HepG2 (cell line): Measurements from ENCODE around the gene DDX19B. TPM values are rescaled to one million over a fixed set of nuclear protein-coding genes. Genes with fewer than 3 reads are reported as not detected.

Experiments
- ATRX ChIP-seq: sonication (generic); formaldehyde crosslinking; IDR thresholded peaks from 2 replicates; pipeline ENCODE4 v1.4.0; 2020; ENCODE audit warnings: missing genetic modification reagents, borderline replicate concordance
- EP300 ChIP-seq, 3 experiments: sonication (generic) in 1 of 3; formaldehyde crosslinking in 1 of 3; IDR thresholded peaks; 2 replicates each; pipeline versions ENCODE4 v1.5.1 to v1.6.1; 2011 to 2020; ENCODE audit warnings: low read depth in 2 of 3, low read length in 2 of 3, borderline replicate concordance in 1 of 3, improper control_type of control experiment in 1 of 3, mild to moderate bottlenecking in 1 of 3, missing genetic modification reagents in 1 of 3, moderate library complexity in 1 of 3
- HIVEP1 ChIP-seq: sonication (generic); formaldehyde crosslinking; IDR thresholded peaks from 2 replicates; pipeline ENCODE4 v1.4.0; 2020; ENCODE audit warnings: mild to moderate bottlenecking, missing genetic modification reagents
- HNF4A ChIP-seq: sonication (generic); formaldehyde crosslinking; IDR thresholded peaks from 2 replicates; pipeline ENCODE4 v1.4.0; 2020; ENCODE audit warnings: missing genetic modification reagents
- KLF16 ChIP-seq, 2 experiments: sonication (generic) in 1 of 2; formaldehyde crosslinking in 1 of 2; IDR thresholded peaks; 2 replicates each; pipeline versions ENCODE4 v1.6.1 to v1.8.0; 2016 to 2023; ENCODE audit warnings: missing genetic modification reagents in 2 of 2, missing compliant biosample characterization in 1 of 2
- KMT2B ChIP-seq: IDR thresholded peaks from 2 replicates; pipeline ENCODE4 v1.6.1; 2016; ENCODE audit warnings: missing genetic modification reagents, missing compliant biosample characterization
- MED13 ChIP-seq: sonication (generic); formaldehyde crosslinking; IDR thresholded peaks from 2 replicates; pipeline ENCODE4 v1.5.0; 2020; ENCODE audit warnings: missing genetic modification reagents
- MEIS1 ChIP-seq: sonication (generic); formaldehyde crosslinking; IDR thresholded peaks from 2 replicates; pipeline ENCODE4 v1.9.0; 2021; ENCODE audit warnings: mild to moderate bottlenecking, missing genetic modification reagents, moderate library complexity, borderline replicate concordance
- MIXL1 ChIP-seq: IDR thresholded peaks from 2 replicates; pipeline ENCODE4 v1.6.1; 2016
- NONO ChIP-seq, 2 experiments: fragments of 450-650 bp in 1 of 2; sonication (generic) in 1 of 2; formaldehyde crosslinking in 1 of 2; IDR thresholded peaks in 1 of 2; conservative IDR thresholded peaks in 1 of 2; 2 replicates each; pipeline versions ENCODE4 v1.6.1 to v1.8.0; 2017 to 2022; ENCODE audit warnings: mild to moderate bottlenecking in 1 of 2, missing genetic modification reagents in 1 of 2, moderate library complexity in 1 of 2
- NR2C2 ChIP-seq: sonication (generic); formaldehyde crosslinking; IDR thresholded peaks from 2 replicates; pipeline ENCODE4 v1.4.0; 2020; ENCODE audit warnings: missing genetic modification reagents, mild to moderate bottlenecking, moderate library complexity, borderline replicate concordance
- SCMH1 ChIP-seq: sonication (generic); formaldehyde crosslinking; IDR thresholded peaks from 2 replicates; pipeline ENCODE4 v1.9.0; 2021; ENCODE audit warnings: missing genetic modification reagents, mild to moderate bottlenecking, borderline replicate concordance
- SP140L ChIP-seq: sonication (generic); formaldehyde crosslinking; IDR thresholded peaks from 2 replicates; pipeline ENCODE4 v1.4.0; 2020; ENCODE audit warnings: missing genetic modification reagents, borderline replicate concordance
- SPEN ChIP-seq: sonication (generic); formaldehyde crosslinking; IDR thresholded peaks from 2 replicates; pipeline ENCODE4 v1.5.1; 2020; ENCODE audit warnings: low read depth, mild to moderate bottlenecking, missing genetic modification reagents
- TARDBP ChIP-seq: sonication (generic); formaldehyde crosslinking; IDR thresholded peaks from 2 replicates; pipeline ENCODE4 v1.8.0; 2022; ENCODE audit warnings: mild to moderate bottlenecking, missing genetic modification reagents
- TBX3 ChIP-seq: fragments of 450-650 bp; IDR thresholded peaks from 2 replicates; pipeline ENCODE4 v1.6.1; 2017; ENCODE audit warnings: antibody characterized with exemption, mild to moderate bottlenecking, inconsistent platforms, borderline replicate concordance
- USF2 ChIP-seq, 2 experiments: sonication (generic) in 1 of 2; formaldehyde crosslinking in 1 of 2; IDR thresholded peaks; 2 replicates each; pipeline versions ENCODE4 v1.5.1 to v1.6.1; 2011 to 2020; ENCODE audit warnings: borderline replicate concordance in 1 of 2, low read depth in 1 of 2, low read length in 1 of 2, mild to moderate bottlenecking in 1 of 2, missing genetic modification reagents in 1 of 2, moderate library complexity in 1 of 2
- ZBTB21 ChIP-seq: sonication (generic); formaldehyde crosslinking; IDR thresholded peaks from 2 replicates; pipeline ENCODE4 v1.4.0; 2020; ENCODE audit warnings: missing genetic modification reagents
- ZNF264 ChIP-seq: sonication (generic); formaldehyde crosslinking; IDR thresholded peaks from 2 replicates; pipeline ENCODE4 v1.4.0; 2020; ENCODE audit warnings: missing genetic modification reagents
- ZNF431 ChIP-seq: sonication (generic); formaldehyde crosslinking; IDR thresholded peaks from 2 replicates; pipeline ENCODE4 v1.9.0; 2022; ENCODE audit warnings: missing genetic modification reagents, low read depth, mild to moderate bottlenecking, borderline replicate concordance
- ZNF432 ChIP-seq: sonication (generic); formaldehyde crosslinking; IDR thresholded peaks from 2 replicates; pipeline ENCODE4 v1.5.0; 2020; ENCODE audit warnings: missing genetic modification reagents, mild to moderate bottlenecking, borderline replicate concordance
- ZNF709 ChIP-seq: sonication (generic); formaldehyde crosslinking; IDR thresholded peaks from 2 replicates; pipeline ENCODE4 v1.5.0; 2020; ENCODE audit warnings: mild to moderate bottlenecking, missing genetic modification reagents
- polyA plus RNA-seq, 8 experiments: library from polyadenylated mRNA; depleted of rRNA in 3 of 8; stranded (reverse) in 7 of 8; unstranded in 1 of 8; fragments of >200 nt; fragmentation: Illumina TruSeq in 4 of 8; extraction: Trizol in 4 of 8; gene quantifications; 2 replicates each; pipeline versions ENCODE4 v1.2.1 to v1.2.3, GENCODE V29; 2011 to 2016; ENCODE audit warnings: low read depth in 4 of 8, missing spikeins in 1 of 8, mixed read lengths in 1 of 8; ENCODE audit not compliant: insufficient read depth in 1 of 8
- total RNA-seq, 5 experiments: library from RNA; depleted of rRNA; stranded (reverse); fragments of >200 nt; fragmentation: Illumina TruSeq; extraction: Trizol; gene quantifications; 2 replicates each; pipeline ENCODE4 v1.2.3, GENCODE V29; 2016; ENCODE audit warnings: low read depth in 1 of 5
- TF ChIP-seq, protein P1 (sequence below): sonication (generic); formaldehyde crosslinking; IDR thresholded peaks from 2 replicates; pipeline ENCODE4 v1.4.0; 2020; ENCODE audit warnings: missing genetic modification reagents

Gene DDX19B
- total and polyA plus RNA-seq, 2 of the 13 experiments (the other 11 are each of a cell fraction or from before 2014, with no cell fraction given): 36.2 to 40.0 TPM

GRCh38 chr16:70298988-70299938, at the start of gene DDX19B (continued):
- TF ChIP-seq, protein P1, sequence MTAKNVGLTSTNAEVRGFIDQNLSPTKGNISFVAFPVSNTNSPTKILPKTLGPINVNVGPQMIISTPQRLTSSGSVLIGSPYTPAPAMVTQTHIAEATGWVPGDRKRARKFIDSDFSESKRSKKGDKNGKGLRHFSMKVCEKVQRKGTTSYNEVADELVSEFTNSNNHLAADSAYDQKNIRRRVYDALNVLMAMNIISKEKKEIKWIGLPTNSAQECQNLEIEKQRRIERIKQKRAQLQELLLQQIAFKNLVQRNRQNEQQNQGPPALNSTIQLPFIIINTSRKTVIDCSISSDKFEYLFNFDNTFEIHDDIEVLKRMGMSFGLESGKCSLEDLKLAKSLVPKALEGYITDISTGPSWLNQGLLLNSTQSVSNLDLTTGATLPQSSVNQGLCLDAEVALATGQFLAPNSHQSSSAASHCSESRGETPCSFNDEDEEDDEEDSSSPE: peak; percentile 80
- TF ChIP-seq HIVEP1 (CRISPR knock-in tag) (peak; percentile 94), NR2C2 (CRISPR knock-in tag) (peak; percentile 72), ZNF264 (no peak), SP140L (CRISPR knock-in tag) (no peak), TARDBP (CRISPR knock-in tag) (peak; percentile 93), ZBTB21 (peak; percentile 74), TBX3 (peak; percentile 31; the same call in 1 of the 2 replicates), USF2 (IDR thresholded peaks at IDR 0.05; ENCODE audit: low read depth, low read length) (no peak), USF2 (CRISPR knock-in tag; IDR thresholded peaks at IDR 0.05; ENCODE audit: borderline replicate concordance) (peak; percentile 62; the same call in 1 of the 2 replicates), ZNF432 (no peak), HNF4A (peak; percentile 91), MEIS1 (CRISPR knock-in tag) (peak; percentile 90), EP300 (IDR thresholded peaks at IDR 0.05; ENCODE audit: low read depth in 2 of 2, low read length in 2 of 2) (peak in 1 of 2 experiments; percentile 70; a peak in 3 of 4 replicates), EP300 (CRISPR knock-in tag; IDR thresholded peaks at IDR 0.05; ENCODE audit: borderline replicate concordance) (peak; percentile 52), KLF16 (CRISPR knock-in tag; IDR thresholded peaks at IDR 0.05) (peak in 1 of 2 experiments; percentile 82; a peak in 2 of 4 replicates), ATRX (CRISPR knock-in tag) (0 out of 2 replicates have a peak, but pooled peaks have one; percentile 37), MED13 (CRISPR knock-in tag) (no peak), MIXL1 (CRISPR knock-in tag) (peak; percentile 58), SPEN (peak; percentile 98), NONO (IDR thresholded peaks at IDR 0.05) (no peak), NONO (CRISPR knock-in tag; conservative IDR thresholded peaks at IDR 0.05) (peak; percentile 96), KMT2B (CRISPR knock-in tag) (peak; percentile 88), SCMH1 (CRISPR knock-in tag) (no peak), ZNF709 (CRISPR knock-in tag) (peak; percentile 90; the same call in 1 of the 2 replicates), ZNF431 (CRISPR knock-in tag) (no peak; the same call in 1 of the 2 replicates)
